Kidney capillary endothelial cell (primary cell): ENCODE measurements around the gene JAML.

Experiments used
- DNase-seq: peaks from one replicate; pipeline ENCODE4 v3.0.0-alpha.2; 2018; ENCODE audit warnings: low spot score

JAML gene

GRCh38 chr11:118224511-118225188, at the start of gene JAML:
JAML (minus strand) TSS chr11:118225011; CDS start chr11:118214866, 10,145 bp downstream.
- DNase-seq, result no peak

- DNase-seq, result no peak
Measured at GRCh38 chr11:118274186-118274585, 49.4 kb upstream of the JAML start.

- DNase-seq, result no peak
Measured at GRCh38 chr11:118272001-118272400, 47.2 kb upstream of the JAML start.

- no peak for DNase-seq
Measured at GRCh38 chr11:118267486-118267885, 42.7 kb upstream of the JAML start.

- DNase-seq, result no peak
Measured at GRCh38 chr11:118265954-118266353, 41.1 kb upstream of the JAML start.

GRCh38 chr11:118264569-118265465, 40.0 kb upstream of the JAML start:
- no peak for DNase-seq

GRCh38 chr11:118263695-118264568, 39.1 kb upstream of the JAML start, which contains the start of gene MPZL2:
MPZL2 (minus strand) TSS chr11:118264297; CDS start chr11:118264153, 144 bp downstream.
- no peak for DNase-seq

GRCh38 chr11:118263112-118263511, 38.3 kb upstream of the JAML start:
- no peak for DNase-seq

GRCh38 chr11:118260353-118260752, 35.5 kb upstream of the JAML start:
- no peak for DNase-seq

- DNase-seq, result no peak
Measured at GRCh38 chr11:118259138-118259537, 34.3 kb upstream of the JAML start.

GRCh38 chr11:118258410-118258809, 33.6 kb upstream of the JAML start:
- DNase-seq, result no peak

- no peak for DNase-seq
Measured at GRCh38 chr11:118252688-118253087, 27.9 kb upstream of the JAML start.

GRCh38 chr11:118251858-118252652, 27.2 kb upstream of the JAML start, which contains the start of gene MPZL3:
MPZL3 (minus strand) TSS chr11:118252365; CDS start chr11:118252294, 71 bp downstream.
- no peak for DNase-seq

- DNase-seq, result no peak
Measured at GRCh38 chr11:118247041-118247440, 22.2 kb upstream of the JAML start.

- no peak for DNase-seq
Measured at GRCh38 chr11:118245936-118246562, 21.2 kb upstream of the JAML start.

- DNase-seq, result no peak
Measured at GRCh38 chr11:118243993-118244762, 19.4 kb upstream of the JAML start.

GRCh38 chr11:118243161-118243560, 18.4 kb upstream of the JAML start:
- DNase-seq, result no peak

GRCh38 chr11:118241764-118242098, 16.9 kb upstream of the JAML start:
- DNase-seq, result no peak

GRCh38 chr11:118240999-118241763, 16.4 kb upstream of the JAML start:
- peak; percentile 59 for DNase-seq
